H1 (cell line): Measurements from ENCODE around the gene PPIC. TPM values are rescaled to one million over a fixed set of nuclear protein-coding genes. Genes with fewer than 3 reads are reported as not detected.

Source experiments
- CTCF ChIA-PET: fragments of 300-600 bp; sonication (Branson Sonifier 250); formaldehyde crosslinking; loops from one replicate; lab custom pipeline; 2021; ENCODE audit not compliant: partially characterized antibody; lab: Charles Lee
- POLR2A ChIA-PET: fragments of 300-600 bp; sonication (Branson Sonifier 250); formaldehyde crosslinking; loops from one replicate; lab custom pipeline; 2021; ENCODE audit warnings: inconsistent platforms; ENCODE audit not compliant: partially characterized antibody; lab: Charles Lee
- DNase-seq, 2 experiments: peaks; one replicate each; pipeline versions ENCODE4 v3.0.0 to v3.0.0-alpha.2; 2010 to 2022; ENCODE audit warnings: low spot score in 2 of 2, low read depth in 1 of 2, mixed read lengths in 1 of 2
- FAIRE-seq: peaks from 2 replicates; lab custom pipeline; 2011; peaks lifted over from hg19 to GRCh38; lab: Jason Lieb, UNC
- H2AFZ ChIP-seq: 2 replicates; pipeline ENCODE4 v1.8.1; 2012; ENCODE audit warnings: low read length, inconsistent platforms
- H2AK5ac ChIP-seq: 2 replicates; pipeline ENCODE4 v1.6.1; 2013; ENCODE audit warnings: low read depth, low read length
- H2BK120ac ChIP-seq: replicated peaks from 2 replicates; pipeline ENCODE3; 2013; ENCODE audit warnings: low read depth, low read length, inconsistent platforms
- H2BK12ac ChIP-seq: 2 replicates; pipeline ENCODE4 v1.6.1; 2013; ENCODE audit warnings: low read depth, low read length
- H2BK15ac ChIP-seq: 2 replicates; pipeline ENCODE4 v1.6.1; 2013; ENCODE audit warnings: low read length
- H2BK20ac ChIP-seq: 2 replicates; pipeline ENCODE4 v1.6.1; 2013; ENCODE audit warnings: low read length
- H2BK5ac ChIP-seq: 2 replicates; pipeline ENCODE4 v1.6.1; 2013; ENCODE audit warnings: low read depth, low read length
- H3K14ac ChIP-seq: 2 replicates; pipeline ENCODE4 v1.6.1; 2013; ENCODE audit warnings: inconsistent platforms; ENCODE audit not compliant: insufficient read length
- H3K18ac ChIP-seq: 2 replicates; pipeline ENCODE4 v1.6.1; 2013; ENCODE audit warnings: low read length; ENCODE audit errors: extremely low read depth
- H3K23ac ChIP-seq: 2 replicates; pipeline ENCODE4 v1.6.1; 2013; ENCODE audit warnings: inconsistent platforms; ENCODE audit not compliant: insufficient read length
- H3K23me2 ChIP-seq: 2 replicates; pipeline ENCODE4 v1.6.1; 2013; ENCODE audit warnings: low read depth, low read length
- H3K27ac ChIP-seq: 2 replicates; pipeline ENCODE4 v1.6.1; 2011; ENCODE audit warnings: low read depth, low read length, inconsistent platforms
- H3K27me3 ChIP-seq, 4 experiments: replicated peaks in 1 of 4; 1 replicate in 1 of 4; 2 replicates in 3 of 4; pipeline versions ENCODE4 v1.6.1 to v1.8.1; 2011 to 2013; ENCODE audit warnings: low read length in 3 of 4, mild to moderate bottlenecking in 3 of 4, inconsistent platforms in 2 of 4, mixed read lengths in 2 of 4, moderate library complexity in 1 of 4; ENCODE audit not compliant: control insufficient read depth in 3 of 4, insufficient read depth in 3 of 4; ENCODE audit errors: extremely low read depth in 1 of 4
- H3K36me3 ChIP-seq, 4 experiments: 2 replicates each; pipeline versions ENCODE4 v1.6.1 to v1.8.1; 2011 to 2013; ENCODE audit warnings: mild to moderate bottlenecking in 4 of 4, low read length in 3 of 4, moderate library complexity in 2 of 4, control low read depth in 1 of 4, inconsistent platforms in 1 of 4; ENCODE audit not compliant: insufficient read depth in 4 of 4, control insufficient read depth in 2 of 4
- H3K4ac ChIP-seq: replicated peaks from 2 replicates; pipeline ENCODE3; 2013; ENCODE audit warnings: low read length, low read depth, mixed read lengths, inconsistent platforms; ENCODE audit not compliant: insufficient read length
- H3K4me1 ChIP-seq, 4 experiments: replicated peaks in 1 of 4; 1 replicate in 1 of 4; 2 replicates in 3 of 4; pipeline versions ENCODE4 v1.6.1 to v1.8.1; 2011 to 2013; ENCODE audit warnings: low read length in 3 of 4, inconsistent platforms in 2 of 4, mixed read lengths in 1 of 4; ENCODE audit not compliant: insufficient read depth in 4 of 4, control insufficient read depth in 3 of 4
- H3K4me2 ChIP-seq, 2 experiments: 2 replicates each; pipeline versions ENCODE4 v1.6.1 to v1.8.1; 2011 to 2013; ENCODE audit warnings: low read depth in 2 of 2, low read length in 2 of 2, control low read depth in 1 of 2, inconsistent platforms in 1 of 2, mild to moderate bottlenecking in 1 of 2; ENCODE audit not compliant: insufficient read depth in 1 of 2
- H3K4me3 ChIP-seq, 4 experiments: fragments of 200-600, 300-600 bp in 1 of 4; sonication (generic), shearing (Covaris generic), sonication (Bioruptor Twin) in 1 of 4; 2 replicates each; pipeline versions ENCODE4 v1.5.1 to v1.8.1; 2011 to 2016; ENCODE audit warnings: low read length in 4 of 4, low read depth in 3 of 4, control low read depth in 2 of 4, inconsistent platforms in 2 of 4, mild to moderate bottlenecking in 2 of 4, mixed read lengths in 1 of 4, moderate library complexity in 1 of 4; ENCODE audit not compliant: insufficient read depth in 2 of 4; ENCODE audit errors: extremely low read depth in 1 of 4
- H3K56ac ChIP-seq: replicated peaks from 2 replicates; pipeline ENCODE3; 2013; ENCODE audit warnings: low read depth, mild to moderate bottlenecking, mixed read lengths, low read length, inconsistent platforms; ENCODE audit not compliant: insufficient read length
- H3K79me1 ChIP-seq: 2 replicates; pipeline ENCODE4 v1.6.1; 2013; ENCODE audit warnings: low read depth, low read length, control low read depth
- H3K79me2 ChIP-seq, 2 experiments: 2 replicates each; pipeline versions ENCODE4 v1.6.1 to v1.8.1; 2012 to 2013; ENCODE audit warnings: low read length in 2 of 2, mild to moderate bottlenecking in 2 of 2, inconsistent platforms in 1 of 2; ENCODE audit not compliant: insufficient read depth in 2 of 2, control insufficient read depth in 1 of 2
- H3K9ac ChIP-seq, 4 experiments: replicated peaks in 1 of 4; 1 replicate in 1 of 4; 2 replicates in 3 of 4; pipeline versions ENCODE4 v1.6.1 to v1.8.1; 2011 to 2013; ENCODE audit warnings: low read depth in 3 of 4, low read length in 3 of 4, control low read depth in 2 of 4, mild to moderate bottlenecking in 2 of 4, moderate library complexity in 2 of 4, inconsistent platforms in 1 of 4; ENCODE audit errors: extremely low read depth in 1 of 4
- H3K9me3 ChIP-seq, 2 experiments: 2 replicates each; pipeline versions ENCODE4 v1.6.1 to v1.8.1; 2012 to 2013; ENCODE audit warnings: mild to moderate bottlenecking in 2 of 2, moderate library complexity in 2 of 2, control low read depth in 1 of 2, inconsistent platforms in 1 of 2, low read depth in 1 of 2, low read length in 1 of 2, mixed read lengths in 1 of 2; ENCODE audit not compliant: insufficient read depth in 2 of 2
- H4K20me1 ChIP-seq, 2 experiments: replicated peaks in 1 of 2; 2 replicates each; pipeline versions ENCODE3 to v1.8.1; 2011 to 2013; ENCODE audit warnings: inconsistent platforms in 2 of 2, low read length in 2 of 2, mild to moderate bottlenecking in 1 of 2; ENCODE audit not compliant: insufficient read depth in 2 of 2, control insufficient read depth in 1 of 2
- H4K5ac ChIP-seq: 2 replicates; pipeline ENCODE4 v1.6.1; 2013; ENCODE audit warnings: low read length, low read depth, mixed read lengths, inconsistent platforms; ENCODE audit not compliant: insufficient read length
- H4K8ac ChIP-seq: 2 replicates; pipeline ENCODE4 v1.8.0; 2013; ENCODE audit warnings: mild to moderate bottlenecking, moderate library complexity, low read length, inconsistent platforms; ENCODE audit not compliant: insufficient read depth; ENCODE audit errors: extremely low read depth
- H4K91ac ChIP-seq: replicated peaks from 2 replicates; pipeline ENCODE3; 2013; ENCODE audit warnings: low read length, mixed read lengths, inconsistent platforms; ENCODE audit not compliant: insufficient read length
- CEBPB ChIP-seq: IDR thresholded peaks from 2 replicates; pipeline ENCODE4 v1.6.1; 2012; ENCODE audit warnings: low read depth, low read length
- EZH2 ChIP-seq: fragments of 200-600 bp; sonication (generic); IDR thresholded peaks from 2 replicates; pipeline ENCODE4 v1.7.1; 2012; ENCODE audit warnings: low read depth, mild to moderate bottlenecking, moderate library complexity, low read length, inconsistent platforms; ENCODE audit not compliant: severe bottlenecking
- FOSL1 ChIP-seq: IDR thresholded peaks from 2 replicates; pipeline ENCODE4 v1.6.1; 2011; ENCODE audit warnings: mild to moderate bottlenecking, low read depth, low read length, moderate library complexity; ENCODE audit not compliant: insufficient read depth
- KDM4A ChIP-seq: IDR thresholded peaks from one replicate; pipeline ENCODE4 v1.7.1; 2012; ENCODE audit warnings: low read depth, mild to moderate bottlenecking, moderate library complexity, low read length, inconsistent platforms; ENCODE audit not compliant: severe bottlenecking
- MAFK ChIP-seq: IDR thresholded peaks from 2 replicates; pipeline ENCODE4 v1.6.1; 2012; ENCODE audit warnings: low read depth, mild to moderate bottlenecking, improper control_type of control experiment, low read length
- NANOG ChIP-seq: IDR thresholded peaks from 2 replicates; pipeline ENCODE4 v1.6.1; 2011; ENCODE audit warnings: low read length, low read depth, mild to moderate bottlenecking, inconsistent platforms; ENCODE audit not compliant: insufficient read depth, poor library complexity, severe bottlenecking
- PHF8 ChIP-seq: fragments of 200-600 bp; sonication (generic); conservative IDR thresholded peaks from 2 replicates; pipeline ENCODE4 v1.7.1; 2012; ENCODE audit warnings: low read depth, mild to moderate bottlenecking, inconsistent platforms, low read length, moderate library complexity
- RAD21 ChIP-seq, 2 experiments: IDR thresholded peaks in 1 of 2; conservative IDR thresholded peaks in 1 of 2; 2 replicates each; pipeline ENCODE4 v1.6.1; 2011; ENCODE audit warnings: low read depth in 2 of 2, low read length in 2 of 2, improper control_type of control experiment in 1 of 2, inconsistent platforms in 1 of 2, mild to moderate bottlenecking in 1 of 2, moderate library complexity in 1 of 2
- RFX5 ChIP-seq: IDR thresholded peaks from 2 replicates; pipeline ENCODE4 v1.6.1; 2011; ENCODE audit warnings: low read depth, low read length, improper control_type of control experiment, borderline replicate concordance
- RNF2 ChIP-seq: fragments of 200-900, 300-1000 bp; sonication (generic); IDR thresholded peaks from 2 replicates; pipeline ENCODE4 v1.7.1; 2016; ENCODE audit warnings: borderline replicate concordance, low read depth, mild to moderate bottlenecking, antibody characterized with exemption, low read length; ENCODE audit not compliant: poor library complexity, severe bottlenecking; ENCODE audit errors: missing control alignments
- RXRA ChIP-seq: IDR thresholded peaks from 2 replicates; pipeline ENCODE4 v1.6.1; 2011; ENCODE audit warnings: low read depth, mild to moderate bottlenecking, low read length, moderate library complexity; ENCODE audit not compliant: insufficient read depth
- SRF ChIP-seq: IDR thresholded peaks from 2 replicates; pipeline ENCODE4 v1.6.1; 2011; ENCODE audit warnings: mild to moderate bottlenecking, low read depth, low read length, moderate library complexity
- TCF12 ChIP-seq: IDR thresholded peaks from 2 replicates; pipeline ENCODE4 v1.6.1; 2011; ENCODE audit warnings: low read depth, mild to moderate bottlenecking, low read length
- YY1 ChIP-seq: IDR thresholded peaks from 2 replicates; pipeline ENCODE4 v1.6.1; 2011; ENCODE audit warnings: low read depth, mild to moderate bottlenecking, low read length
- WGBS, 2 experiments: shearing (Covaris generic) in 1 of 2; methylation state at CpG; one replicate each; pipeline versions ENCODE4 v1.1.6 to v1.1.7; 2013 to 2015; ENCODE audit warnings: low lambda C conversion rate in 2 of 2, mixed read lengths in 2 of 2, inconsistent platforms in 1 of 2, low coverage in 1 of 2, missing lambda C conversion rate in 1 of 2; ENCODE audit not compliant: insufficient replicate concordance in 2 of 2, insufficient coverage in 1 of 2, insufficient read length in 1 of 2; ENCODE audit errors: extremely low coverage in 1 of 2, missing lambda C conversion rate in 1 of 2; 5-methylcytosine and 5-hydroxymethylcytosine counted together
- polyA plus RNA-seq, 7 experiments: library from polyadenylated mRNA; depleted of rRNA in 3 of 7; stranded (reverse) in 5 of 7; unstranded in 2 of 7; fragments of >200 nt in 5 of 7; fragments of 200-250 nt in 2 of 7; gene quantifications; 1 replicate in 5 of 7; 2 replicates in 1 of 7; 4 replicates in 1 of 7; pipeline versions ENCODE4 v1.2.1 to v1.2.3, GENCODE V29; 2011 to 2013; ENCODE audit warnings: missing spikeins in 2 of 7, mixed read lengths in 2 of 7
- total RNA-seq: library from RNA; stranded (reverse); fragmentation: NEBNext Ultra II Directional; extraction: Animal tissue kit (Norgen Biotek cat#: 25700); gene quantifications from 2 replicates; pipeline ENCODE4 v1.2.1, GENCODE V29; 2021

PPIC gene
- total and polyA plus RNA-seq, 2 of the 8 experiments (the other 6 are each of a cell fraction or from before 2014, with no cell fraction given) = 8.5 to 10.4 TPM

GRCh38 chr5:123028222-123028621 lies 8.3 kb downstream of the PPIC start:
- no peaks in the 10 kb centered on the region for H3K79me1 ChIP-seq
- CTCF ChIA-PET = interaction anchor here (1.4 kb wide), 1 partner anchor 10 kb away, joined by 3 read pairs; no protein-coding TSS in a partner anchor
- DNase-seq (no peak), FAIRE-seq (no peak)
- H2BK20ac ChIP-seq = no peak overlapping the region
- no peaks in the 10 kb centered on the region for H3K79me2 ChIP-seq
- WGBS, 2 experiments = 93% methylated on average over 9 of the region's 9 CpGs; no CpG with 5 or more reads in 1 of the 2 experiments
- no peak overlapping the region for H3K9ac ChIP-seq
- H4K91ac ChIP-seq = no peak overlapping the region
- no peaks in the 10 kb centered on the region for H3K27me3 ChIP-seq
- no peak overlapping the region for H3K4me2 ChIP-seq
- peaks cover 2% of the 10 kb centered on the region; the same call in 1 of the 2 replicates for H3K23me2 ChIP-seq
- H3K18ac ChIP-seq = no peak overlapping the region
- no peak overlapping the region for H3K23ac ChIP-seq
- H2BK15ac ChIP-seq = no peak overlapping the region
- H2BK12ac ChIP-seq = no peak overlapping the region
- no peaks in the 10 kb centered on the region; a peak in 1 of 8 replicates for H3K36me3 ChIP-seq
- no peak overlapping the region for H2AFZ ChIP-seq
- no peak overlapping the region for H3K4ac ChIP-seq
- no peak overlapping the region for H3K56ac ChIP-seq
- POLR2A ChIA-PET = no interaction called here
- H3K4me3 ChIP-seq = no peak overlapping the region
- H3K9me3 ChIP-seq = no peaks in the 10 kb centered on the region
- H3K14ac ChIP-seq = no peak overlapping the region
- H4K20me1 ChIP-seq = no peaks in the 10 kb centered on the region
- no peak overlapping the region for H2AK5ac ChIP-seq
- no peak overlapping the region for H2BK120ac ChIP-seq
- H3K27ac ChIP-seq = no peak overlapping the region
- no peak overlapping the region for H4K5ac ChIP-seq
- H2BK5ac ChIP-seq = no peak overlapping the region
- H3K4me1 ChIP-seq = peaks cover 0 to 8% (median 1%) of the 10 kb centered on the region in 4 experiments; a peak in 4 of 7 replicates
- H4K8ac ChIP-seq = no peak overlapping the region
- TF ChIP-seq YY1 (no peak), TCF12 (no peak), KDM4A (no peak), RNF2 (no peak), FOSL1 (no peak), RXRA (no peak), SRF (no peak), NANOG (no peak), MAFK (no peak), CEBPB (no peak), PHF8 (no peak), RAD21 (IDR thresholded peaks at IDR 0.05 in 1 of 2, conservative IDR thresholded peaks at IDR 0.05 in 1 of 2; ENCODE audit: low read depth in 2 of 2, low read length in 2 of 2) (no peak), RFX5 (no peak), EZH2 (no peak)
